B cell (primary cell): Measurements from ENCODE around the gene BRIP1. TPM values are rescaled to one million over a fixed set of nuclear protein-coding genes. Genes with fewer than 3 reads are reported as not detected.

Source experiments
- ATAC-seq: fragments of 200-7000 bp; cut with Tn5 transposase; one replicate; pipeline ENCODE4 v1.10.0; 2021; ENCODE audit warnings: low read depth, mild to moderate bottlenecking, moderate number of reproducible peaks, moderate library complexity
- CTCF ChIA-PET: fragments of 350-600 bp; sonication (Branson Sonifier 250); formaldehyde crosslinking; loops from one replicate; lab custom pipeline; 2021; ENCODE audit warnings: antibody characterized with exemption, inconsistent platforms; lab: Charles Lee
- POLR2A ChIA-PET: fragments of 350-600 bp; sonication (Branson Sonifier 250); formaldehyde crosslinking; loops from one replicate; lab custom pipeline; 2021; ENCODE audit warnings: antibody characterized with exemption; lab: Charles Lee
- DNase-seq: peaks from one replicate; pipeline ENCODE4 v3.0.0; 2013
- H2AFZ ChIP-seq: 2 replicates; pipeline ENCODE4 v1.6.1; 2012; ENCODE audit warnings: mild to moderate bottlenecking, low read depth, low read length; ENCODE audit not compliant: insufficient read depth, poor library complexity, severe bottlenecking
- H3K27ac ChIP-seq, 2 donors: 1 replicate in 1 of 2; 2 replicates in 1 of 2; pipeline ENCODE4 v1.5.1; 2012 to 2013; ENCODE audit warnings: low read length in 2 of 2, mild to moderate bottlenecking in 2 of 2, moderate library complexity in 1 of 2
- H3K27me3 ChIP-seq, 4 experiments: fragments of 200-600 bp in 1 of 4; sonication (generic) in 1 of 4; replicated peaks in 1 of 4; 1 replicate in 2 of 4; 2 replicates in 2 of 4; pipeline versions ENCODE4 v1.6.1 to v1.7.0; 2013 to 2016; ENCODE audit warnings: low read length in 3 of 4, mild to moderate bottlenecking in 2 of 4, mixed read lengths in 1 of 4, moderate library complexity in 1 of 4; ENCODE audit not compliant: insufficient read depth in 4 of 4, control insufficient read depth in 3 of 4; ENCODE audit errors: control extremely low read depth in 1 of 4
- H3K36me3 ChIP-seq, 2 experiments: replicated peaks in 1 of 2; 1 replicate in 1 of 2; 2 replicates in 1 of 2; pipeline versions ENCODE4 v1.6.1 to v1.7.1; 2013; ENCODE audit warnings: low read length in 1 of 2; ENCODE audit not compliant: insufficient read depth in 2 of 2, control insufficient read depth in 1 of 2; ENCODE audit errors: control extremely low read depth in 1 of 2, extremely low read depth in 1 of 2
- H3K4me1 ChIP-seq, 2 donors: fragments of 200-600 bp in 1 of 2; sonication (generic) in 1 of 2; 1 replicate in 1 of 2; 2 replicates in 1 of 2; pipeline versions ENCODE4 v1.5.1 to v1.6.1; 2013 to 2017; ENCODE audit warnings: low read length in 2 of 2; ENCODE audit not compliant: control insufficient read depth in 2 of 2, insufficient read depth in 2 of 2
- H3K4me2 ChIP-seq: replicated peaks from 2 replicates; pipeline ENCODE3; 2012; ENCODE audit warnings: mild to moderate bottlenecking, low read depth, low read length; ENCODE audit not compliant: poor library complexity, severe bottlenecking
- H3K4me3 ChIP-seq, 5 experiments: fragments of 200-600 bp in 1 of 5; sonication (generic) in 1 of 5; 1 replicate in 3 of 5; 2 replicates in 2 of 5; pipeline versions ENCODE4 v1.5.1 to v1.7.0; 2011 to 2016; ENCODE audit warnings: low read length in 4 of 5, mild to moderate bottlenecking in 4 of 5, low read depth in 2 of 5, control low read depth in 1 of 5, moderate library complexity in 1 of 5; ENCODE audit not compliant: insufficient read depth in 1 of 5; ENCODE audit errors: control extremely low read depth in 1 of 5, extremely low read depth in 1 of 5
- H3K79me2 ChIP-seq: fragments of 200-600 bp; sonication (generic); one replicate; pipeline ENCODE4 v1.6.0; 2016; ENCODE audit warnings: low read length; ENCODE audit not compliant: control insufficient read depth, insufficient read depth
- H3K9ac ChIP-seq: fragments of 200-600 bp; sonication (generic); 2 replicates; pipeline ENCODE4 v1.6.1; 2017; ENCODE audit warnings: mild to moderate bottlenecking, low read length, moderate library complexity
- H3K9me3 ChIP-seq, 3 donors: one replicate each; pipeline versions ENCODE4 v1.6.1 to v1.7.1; 2013; ENCODE audit warnings: low read length in 2 of 3; ENCODE audit not compliant: control insufficient read depth in 2 of 3, insufficient read depth in 1 of 3; ENCODE audit errors: control extremely low read depth in 1 of 3
- H4K20me1 ChIP-seq: 2 replicates; pipeline ENCODE4 v1.6.0; 2012; ENCODE audit warnings: mild to moderate bottlenecking, low read length; ENCODE audit not compliant: insufficient read depth, control insufficient read depth, poor library complexity, severe bottlenecking
- H3K27ac Mint-ChIP-seq: one replicate; pipeline ENCODE4 v1.8.0; 2021; ENCODE audit warnings: mixed read lengths
- H3K27me3 Mint-ChIP-seq: one replicate; pipeline ENCODE4 v1.8.0; 2021; ENCODE audit warnings: mixed read lengths
- H3K4me1 Mint-ChIP-seq: one replicate; pipeline ENCODE4 v1.8.0; 2021; ENCODE audit warnings: mixed read lengths
- H3K4me3 Mint-ChIP-seq: one replicate; pipeline ENCODE4 v1.8.0; 2021; ENCODE audit warnings: mixed read lengths
- H3K9me3 Mint-ChIP-seq: one replicate; pipeline ENCODE4 v1.8.0; 2022; ENCODE audit warnings: mixed read lengths; ENCODE audit not compliant: insufficient read depth
- EZH2 ChIP-seq: IDR thresholded peaks from 2 replicates; pipeline ENCODE4 v1.6.1; 2012; ENCODE audit warnings: borderline replicate concordance, low read depth, mild to moderate bottlenecking, moderate library complexity, low read length; ENCODE audit not compliant: insufficient read depth, poor library complexity, severe bottlenecking
- WGBS: methylation state at CpG from one replicate; pipeline ENCODE4 v1.1.5; 2013; ENCODE audit warnings: missing lambda C conversion rate; ENCODE audit not compliant: insufficient coverage; 5-methylcytosine and 5-hydroxymethylcytosine counted together
- intact Hi-C: fragments of 100-400 bp; cut with micrococcal nuclease; formaldehyde crosslinking; loops from one replicate; pipeline ENCODE4 v1.10.0; 2022
- polyA plus RNA-seq: library from polyadenylated mRNA; depleted of rRNA; stranded (reverse); fragments of >200 nt; gene quantifications from 2 replicates; pipeline ENCODE4 v1.2.3, GENCODE V29; 2012
- total RNA-seq, 2 donors: library from RNA; stranded (reverse); fragments of 120-200 nt in 1 of 2; gene quantifications; 1 replicate in 1 of 2; 2 replicates in 1 of 2; pipeline versions ENCODE4 v1.2.3 to v1.2.4, GENCODE V29; 2013 to 2022
- TF ChIP-seq, protein P1 (sequence below): fragments of 200-600 bp; IDR thresholded peaks from one replicate; pipeline ENCODE4 v1.8.0; 2022; ENCODE audit warnings: antibody characterized with exemption, mild to moderate bottlenecking

BRIP1 gene
- total and polyA plus RNA-seq, 2 donors (not counting 1 experiment from before 2014, with no cell fraction given) = 0.89 to 2.4 TPM

DNA sequence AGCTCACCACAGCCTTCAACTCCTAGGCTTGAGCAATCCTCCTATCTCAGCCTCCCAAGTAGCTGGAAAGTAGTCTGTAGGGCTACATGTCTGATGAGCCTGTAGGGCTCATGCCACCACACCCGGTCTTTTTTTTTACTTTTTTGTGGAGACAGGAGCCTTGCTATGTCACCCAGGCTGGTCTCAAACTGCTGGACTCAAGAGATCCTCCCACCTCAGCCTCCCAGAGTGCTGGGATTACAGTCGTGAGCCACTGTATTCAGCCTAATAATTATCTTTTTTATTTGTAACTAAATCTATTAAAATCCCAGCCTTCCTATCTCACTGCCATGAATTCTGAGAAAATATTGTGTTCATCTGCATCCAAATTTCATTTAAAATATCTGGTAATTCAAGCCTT lies 15.1 kb downstream of the BRIP1 start:
- Histone ChIP-seq H3K36me3 (no peaks in the 10 kb centered on the region), H3K27ac (no peak overlapping the region), H3K79me2 (no peaks in the 10 kb centered on the region), H2AFZ (no peak overlapping the region), H3K9me3 (no peaks in the 10 kb centered on the region), H4K20me1 (no peaks in the 10 kb centered on the region), H3K9ac (no peak overlapping the region), H3K4me3 (no peak overlapping the region), H3K4me2 (no peak overlapping the region), H3K27me3 (no peaks in the 10 kb centered on the region), H3K4me1 (no peaks in the 10 kb centered on the region)
- DNase-seq (no peak), ATAC-seq (no peak)
- Mint-ChIP-seq H3K27ac (no peak overlapping the region), H3K4me3 (no peak overlapping the region), H3K4me1 (no peaks in the 10 kb centered on the region), H3K27me3 (no peaks in the 10 kb centered on the region), H3K9me3 (no peaks in the 10 kb centered on the region)
- TF ChIP-seq, protein P1, sequence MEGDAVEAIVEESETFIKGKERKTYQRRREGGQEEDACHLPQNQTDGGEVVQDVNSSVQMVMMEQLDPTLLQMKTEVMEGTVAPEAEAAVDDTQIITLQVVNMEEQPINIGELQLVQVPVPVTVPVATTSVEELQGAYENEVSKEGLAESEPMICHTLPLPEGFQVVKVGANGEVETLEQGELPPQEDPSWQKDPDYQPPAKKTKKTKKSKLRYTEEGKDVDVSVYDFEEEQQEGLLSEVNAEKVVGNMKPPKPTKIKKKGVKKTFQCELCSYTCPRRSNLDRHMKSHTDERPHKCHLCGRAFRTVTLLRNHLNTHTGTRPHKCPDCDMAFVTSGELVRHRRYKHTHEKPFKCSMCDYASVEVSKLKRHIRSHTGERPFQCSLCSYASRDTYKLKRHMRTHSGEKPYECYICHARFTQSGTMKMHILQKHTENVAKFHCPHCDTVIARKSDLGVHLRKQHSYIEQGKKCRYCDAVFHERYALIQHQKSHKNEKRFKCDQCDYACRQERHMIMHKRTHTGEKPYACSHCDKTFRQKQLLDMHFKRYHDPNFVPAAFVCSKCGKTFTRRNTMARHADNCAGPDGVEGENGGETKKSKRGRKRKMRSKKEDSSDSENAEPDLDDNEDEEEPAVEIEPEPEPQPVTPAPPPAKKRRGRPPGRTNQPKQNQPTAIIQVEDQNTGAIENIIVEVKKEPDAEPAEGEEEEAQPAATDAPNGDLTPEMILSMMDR = no peak
- no peak for TF ChIP-seq EZH2
- POLR2A ChIA-PET = no interaction called here
- 80% methylated on average over 1 of the region's 2 CpGs for WGBS
- intact Hi-C loops = no loop called here
- CTCF ChIA-PET = no interaction called here

DNA sequence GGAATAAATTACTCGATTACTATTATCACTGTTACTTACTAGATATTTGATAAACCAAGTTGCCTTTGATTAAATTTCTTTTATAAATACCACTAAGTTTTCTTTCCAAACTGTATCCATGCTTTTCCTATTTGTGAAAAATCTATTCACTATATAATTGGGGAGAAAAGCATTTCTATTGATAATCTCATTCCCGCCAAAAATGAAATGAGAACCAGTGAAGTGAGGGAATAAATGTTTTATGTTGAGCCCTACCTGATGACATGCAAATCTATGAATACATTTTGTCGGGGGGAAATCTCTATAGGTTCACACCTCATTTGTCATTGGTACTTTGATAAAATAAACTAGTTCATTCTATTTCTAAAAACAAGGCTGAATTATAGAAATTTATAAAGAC lies 15.7 kb downstream of the BRIP1 start:
- Mint-ChIP-seq H3K4me1 (no peaks in the 10 kb centered on the region), H3K4me3 (no peak overlapping the region), H3K9me3 (no peaks in the 10 kb centered on the region), H3K27me3 (no peaks in the 10 kb centered on the region), H3K27ac (no peak overlapping the region)
- Histone ChIP-seq H3K9ac (no peak overlapping the region), H3K9me3 (no peaks in the 10 kb centered on the region), H3K4me3 (no peak overlapping the region), H3K36me3 (no peaks in the 10 kb centered on the region), H3K4me2 (no peak overlapping the region), H3K27me3 (no peaks in the 10 kb centered on the region), H3K4me1 (no peaks in the 10 kb centered on the region), H3K27ac (no peak overlapping the region), H2AFZ (no peak overlapping the region), H3K79me2 (no peaks in the 10 kb centered on the region), H4K20me1 (no peaks in the 10 kb centered on the region)
- ChIA-PET POLR2A (no interaction called here), CTCF (no interaction called here)
- no peak for DNase-seq
- intact Hi-C loops = no loop called here
- WGBS = no CpG with 5 or more reads among the region's 3 CpGs
- no peak for ATAC-seq
- no peak for TF ChIP-seq EZH2
- TF ChIP-seq, protein P1 = no peak
